HEK293 (cell line): Measurements from ENCODE around the gene TMOD1.

Source experiments
- KLF9 ChIP-seq: fragments of 450-650 bp; formaldehyde crosslinking; IDR thresholded peaks from 2 replicates; pipeline ENCODE4 v1.5.1; 2016; ENCODE audit warnings: missing biosample characterization, missing genetic modification characterization, low read depth
- YY1 ChIP-seq: fragments of 450-650 bp; formaldehyde crosslinking; IDR thresholded peaks from 2 replicates; pipeline ENCODE4 v1.5.1; 2018; ENCODE audit warnings: missing biosample characterization, missing genetic modification characterization
- ZBTB17 ChIP-seq: fragments of 450-650 bp; formaldehyde crosslinking; IDR thresholded peaks from 2 replicates; pipeline ENCODE4 v1.5.1; 2016; ENCODE audit warnings: missing biosample characterization, missing genetic modification characterization
- ZNF146 ChIP-seq: fragments of 450-650 bp; formaldehyde crosslinking; IDR thresholded peaks from 2 replicates; pipeline ENCODE4 v1.5.1; 2016; ENCODE audit warnings: missing biosample characterization, missing genetic modification characterization
- ZNF184 ChIP-seq: fragments of 450-650 bp; IDR thresholded peaks from 2 replicates; pipeline ENCODE4 v1.5.1; 2018; ENCODE audit warnings: missing biosample characterization, mild to moderate bottlenecking, missing genetic modification characterization
- ZNF341 ChIP-seq: fragments of 450-650 bp; formaldehyde crosslinking; IDR thresholded peaks from 2 replicates; pipeline ENCODE4; 2016; ENCODE audit warnings: low read depth, missing biosample characterization, missing genetic modification characterization
- ZNF37A ChIP-seq: fragments of 450-650 bp; IDR thresholded peaks from 2 replicates; pipeline ENCODE4 v1.5.1; 2018; ENCODE audit warnings: missing biosample characterization, missing genetic modification characterization
- ZNF391 ChIP-seq: fragments of 450-650 bp; formaldehyde crosslinking; IDR thresholded peaks from 2 replicates; pipeline ENCODE4 v1.5.1; 2016; ENCODE audit warnings: low read depth, missing biosample characterization, missing genetic modification characterization, borderline replicate concordance
- ZNF549 ChIP-seq: fragments of 450-650 bp; IDR thresholded peaks from 2 replicates; pipeline ENCODE4 v1.5.1; 2018; ENCODE audit warnings: missing biosample characterization, missing genetic modification characterization, mild to moderate bottlenecking, inconsistent platforms, moderate library complexity
- TF ChIP-seq, protein P1 (sequence below): fragments of 450-650 bp; formaldehyde crosslinking; IDR thresholded peaks from 2 replicates; pipeline ENCODE4 v1.5.1; 2016; ENCODE audit warnings: missing biosample characterization, missing genetic modification characterization
- TF ChIP-seq, protein P2 (sequence below): fragments of 450-650 bp; formaldehyde crosslinking; IDR thresholded peaks from 2 replicates; pipeline ENCODE4 v1.5.1; 2016; ENCODE audit warnings: missing biosample characterization, missing genetic modification characterization

DNA sequence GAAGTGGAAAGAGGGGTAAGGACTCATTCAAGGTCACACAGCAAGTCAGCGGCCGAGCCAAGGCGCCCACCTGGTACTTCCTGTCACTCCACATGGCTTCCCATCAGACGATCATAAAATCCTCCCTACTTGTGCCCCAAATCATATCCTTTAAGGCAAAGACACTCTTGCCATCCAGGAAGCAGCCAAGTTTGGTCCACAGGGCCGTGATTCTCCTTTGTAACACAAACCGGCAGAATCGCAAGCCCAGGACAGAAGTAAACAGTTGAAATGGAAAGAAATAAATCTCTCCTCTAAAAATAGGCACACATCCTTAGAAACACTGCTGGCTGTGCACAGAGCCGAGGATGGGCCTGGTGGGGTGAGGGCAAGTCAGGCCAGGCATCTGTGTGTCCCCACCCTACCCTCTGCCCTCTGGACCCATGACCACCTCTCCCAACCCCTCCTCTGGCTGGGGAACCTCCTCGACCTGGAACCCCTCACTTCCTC, 30.5 kb downstream of the TMOD1 start:
- TF ChIP-seq, protein P1, sequence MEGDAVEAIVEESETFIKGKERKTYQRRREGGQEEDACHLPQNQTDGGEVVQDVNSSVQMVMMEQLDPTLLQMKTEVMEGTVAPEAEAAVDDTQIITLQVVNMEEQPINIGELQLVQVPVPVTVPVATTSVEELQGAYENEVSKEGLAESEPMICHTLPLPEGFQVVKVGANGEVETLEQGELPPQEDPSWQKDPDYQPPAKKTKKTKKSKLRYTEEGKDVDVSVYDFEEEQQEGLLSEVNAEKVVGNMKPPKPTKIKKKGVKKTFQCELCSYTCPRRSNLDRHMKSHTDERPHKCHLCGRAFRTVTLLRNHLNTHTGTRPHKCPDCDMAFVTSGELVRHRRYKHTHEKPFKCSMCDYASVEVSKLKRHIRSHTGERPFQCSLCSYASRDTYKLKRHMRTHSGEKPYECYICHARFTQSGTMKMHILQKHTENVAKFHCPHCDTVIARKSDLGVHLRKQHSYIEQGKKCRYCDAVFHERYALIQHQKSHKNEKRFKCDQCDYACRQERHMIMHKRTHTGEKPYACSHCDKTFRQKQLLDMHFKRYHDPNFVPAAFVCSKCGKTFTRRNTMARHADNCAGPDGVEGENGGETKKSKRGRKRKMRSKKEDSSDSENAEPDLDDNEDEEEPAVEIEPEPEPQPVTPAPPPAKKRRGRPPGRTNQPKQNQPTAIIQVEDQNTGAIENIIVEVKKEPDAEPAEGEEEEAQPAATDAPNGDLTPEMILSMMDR (tag by site-specific recombination): no peak
- TF ChIP-seq KLF9 (no peak), ZBTB17 (no peak), ZNF341 (no peak), YY1 (tag by site-specific recombination) (no peak), ZNF146 (tag by site-specific recombination) (no peak), ZNF391 (no peak), ZNF37A (tag by site-specific recombination) (no peak), ZNF184 (tag by site-specific recombination) (no peak), ZNF549 (tag by site-specific recombination) (no peak)
- TF ChIP-seq, protein P2, sequence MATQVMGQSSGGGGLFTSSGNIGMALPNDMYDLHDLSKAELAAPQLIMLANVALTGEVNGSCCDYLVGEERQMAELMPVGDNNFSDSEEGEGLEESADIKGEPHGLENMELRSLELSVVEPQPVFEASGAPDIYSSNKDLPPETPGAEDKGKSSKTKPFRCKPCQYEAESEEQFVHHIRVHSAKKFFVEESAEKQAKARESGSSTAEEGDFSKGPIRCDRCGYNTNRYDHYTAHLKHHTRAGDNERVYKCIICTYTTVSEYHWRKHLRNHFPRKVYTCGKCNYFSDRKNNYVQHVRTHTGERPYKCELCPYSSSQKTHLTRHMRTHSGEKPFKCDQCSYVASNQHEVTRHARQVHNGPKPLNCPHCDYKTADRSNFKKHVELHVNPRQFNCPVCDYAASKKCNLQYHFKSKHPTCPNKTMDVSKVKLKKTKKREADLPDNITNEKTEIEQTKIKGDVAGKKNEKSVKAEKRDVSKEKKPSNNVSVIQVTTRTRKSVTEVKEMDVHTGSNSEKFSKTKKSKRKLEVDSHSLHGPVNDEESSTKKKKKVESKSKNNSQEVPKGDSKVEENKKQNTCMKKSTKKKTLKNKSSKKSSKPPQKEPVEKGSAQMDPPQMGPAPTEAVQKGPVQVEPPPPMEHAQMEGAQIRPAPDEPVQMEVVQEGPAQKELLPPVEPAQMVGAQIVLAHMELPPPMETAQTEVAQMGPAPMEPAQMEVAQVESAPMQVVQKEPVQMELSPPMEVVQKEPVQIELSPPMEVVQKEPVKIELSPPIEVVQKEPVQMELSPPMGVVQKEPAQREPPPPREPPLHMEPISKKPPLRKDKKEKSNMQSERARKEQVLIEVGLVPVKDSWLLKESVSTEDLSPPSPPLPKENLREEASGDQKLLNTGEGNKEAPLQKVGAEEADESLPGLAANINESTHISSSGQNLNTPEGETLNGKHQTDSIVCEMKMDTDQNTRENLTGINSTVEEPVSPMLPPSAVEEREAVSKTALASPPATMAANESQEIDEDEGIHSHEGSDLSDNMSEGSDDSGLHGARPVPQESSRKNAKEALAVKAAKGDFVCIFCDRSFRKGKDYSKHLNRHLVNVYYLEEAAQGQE (tag by site-specific recombination): no peak
